ENCODE data around the gene CDH16.
"Not testable (repeated sequence)": the region's sequence is repeated elsewhere in the genome, so short reads cannot be mapped to it uniquely, and the experiment has no call there.

Gene CDH16, protein sequence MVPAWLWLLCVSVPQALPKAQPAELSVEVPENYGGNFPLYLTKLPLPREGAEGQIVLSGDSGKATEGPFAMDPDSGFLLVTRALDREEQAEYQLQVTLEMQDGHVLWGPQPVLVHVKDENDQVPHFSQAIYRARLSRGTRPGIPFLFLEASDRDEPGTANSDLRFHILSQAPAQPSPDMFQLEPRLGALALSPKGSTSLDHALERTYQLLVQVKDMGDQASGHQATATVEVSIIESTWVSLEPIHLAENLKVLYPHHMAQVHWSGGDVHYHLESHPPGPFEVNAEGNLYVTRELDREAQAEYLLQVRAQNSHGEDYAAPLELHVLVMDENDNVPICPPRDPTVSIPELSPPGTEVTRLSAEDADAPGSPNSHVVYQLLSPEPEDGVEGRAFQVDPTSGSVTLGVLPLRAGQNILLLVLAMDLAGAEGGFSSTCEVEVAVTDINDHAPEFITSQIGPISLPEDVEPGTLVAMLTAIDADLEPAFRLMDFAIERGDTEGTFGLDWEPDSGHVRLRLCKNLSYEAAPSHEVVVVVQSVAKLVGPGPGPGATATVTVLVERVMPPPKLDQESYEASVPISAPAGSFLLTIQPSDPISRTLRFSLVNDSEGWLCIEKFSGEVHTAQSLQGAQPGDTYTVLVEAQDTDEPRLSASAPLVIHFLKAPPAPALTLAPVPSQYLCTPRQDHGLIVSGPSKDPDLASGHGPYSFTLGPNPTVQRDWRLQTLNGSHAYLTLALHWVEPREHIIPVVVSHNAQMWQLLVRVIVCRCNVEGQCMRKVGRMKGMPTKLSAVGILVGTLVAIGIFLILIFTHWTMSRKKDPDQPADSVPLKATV

DNA sequence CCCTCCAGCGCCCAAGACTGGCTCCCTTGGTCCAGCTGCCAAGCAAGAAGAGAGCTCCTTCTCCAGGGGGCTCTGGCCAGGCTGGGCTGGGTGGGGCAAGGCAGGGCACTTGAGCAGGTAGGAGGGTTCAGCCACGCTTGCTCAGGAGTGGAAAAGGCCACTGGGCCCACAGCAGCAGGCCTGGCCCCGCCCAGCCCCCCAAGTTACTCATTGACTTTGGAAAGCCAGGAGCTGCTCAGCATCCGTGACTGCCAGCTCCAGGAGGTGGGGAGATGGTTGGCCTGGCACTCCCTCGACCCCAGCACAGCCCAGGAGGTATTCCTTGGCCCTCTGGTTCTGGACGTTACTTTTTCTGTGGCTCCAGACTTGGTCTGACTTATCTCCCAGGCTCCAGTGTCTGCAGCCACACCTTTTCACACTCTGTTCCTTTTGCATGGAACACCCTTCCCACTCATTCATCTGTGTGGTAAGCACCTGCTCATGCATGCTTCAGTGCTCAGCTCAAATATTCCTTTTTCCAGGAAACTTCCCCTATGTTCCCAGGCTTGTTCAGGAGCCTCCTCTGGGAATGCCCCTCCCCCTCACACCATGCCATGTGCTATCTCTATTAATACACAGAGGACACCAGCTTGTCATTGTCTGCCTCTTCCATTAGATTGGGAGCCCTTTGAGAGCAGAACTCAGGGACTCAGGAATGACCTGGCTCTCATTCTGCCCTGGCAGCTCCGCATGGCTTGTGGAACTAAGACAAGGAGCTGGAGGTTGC lies at the start of gene CDH16:
CDH16 (minus strand) TSS at position 83 of the 766 bp plus-strand sequence. CDS start 820 bp downstream, outside the sequence.
- no peak for DNase-seq

DNA sequence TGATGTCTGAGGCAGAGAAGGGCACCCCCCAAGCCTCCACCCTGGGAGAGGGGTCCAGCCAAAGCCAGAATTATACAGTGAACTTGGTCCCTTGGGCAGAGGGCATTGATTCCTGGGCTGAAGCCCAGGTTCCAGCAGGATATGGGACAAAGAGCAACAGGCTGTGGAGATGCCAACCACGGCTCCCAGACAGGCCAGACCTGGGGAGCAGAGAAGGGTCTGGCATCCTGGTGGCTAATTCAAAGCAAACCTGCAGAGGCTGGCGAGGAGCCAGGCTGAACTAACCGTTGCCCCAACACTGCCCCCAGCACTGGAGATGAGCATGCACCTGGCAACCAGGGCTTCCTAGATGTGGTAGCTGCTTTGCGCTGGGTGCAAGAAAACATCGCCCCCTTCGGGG lies 45.4 kb upstream of the CDH16 start:
- no peak for DNase-seq

DNA sequence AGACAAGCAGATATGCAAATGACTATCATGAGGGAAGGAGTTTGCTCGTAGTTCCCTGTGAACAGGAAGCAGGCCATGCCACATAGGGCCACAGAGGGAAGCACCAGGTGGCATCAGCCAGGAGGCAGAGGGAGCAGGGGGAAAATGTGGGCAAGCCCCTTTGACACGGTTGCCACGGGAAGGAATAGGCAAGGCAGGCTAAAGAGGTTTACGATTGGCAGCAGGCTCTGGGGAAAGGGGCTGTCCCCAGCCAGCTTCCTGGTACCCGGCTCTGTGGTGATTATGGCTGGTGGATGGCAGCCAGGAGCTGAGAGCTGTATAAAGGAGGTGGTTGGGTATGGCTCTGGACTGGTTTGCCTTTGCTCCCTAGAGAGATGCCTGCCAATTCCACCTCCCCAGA lies 43.2 kb upstream of the CDH16 start:
- DNase-seq = no peak

DNA sequence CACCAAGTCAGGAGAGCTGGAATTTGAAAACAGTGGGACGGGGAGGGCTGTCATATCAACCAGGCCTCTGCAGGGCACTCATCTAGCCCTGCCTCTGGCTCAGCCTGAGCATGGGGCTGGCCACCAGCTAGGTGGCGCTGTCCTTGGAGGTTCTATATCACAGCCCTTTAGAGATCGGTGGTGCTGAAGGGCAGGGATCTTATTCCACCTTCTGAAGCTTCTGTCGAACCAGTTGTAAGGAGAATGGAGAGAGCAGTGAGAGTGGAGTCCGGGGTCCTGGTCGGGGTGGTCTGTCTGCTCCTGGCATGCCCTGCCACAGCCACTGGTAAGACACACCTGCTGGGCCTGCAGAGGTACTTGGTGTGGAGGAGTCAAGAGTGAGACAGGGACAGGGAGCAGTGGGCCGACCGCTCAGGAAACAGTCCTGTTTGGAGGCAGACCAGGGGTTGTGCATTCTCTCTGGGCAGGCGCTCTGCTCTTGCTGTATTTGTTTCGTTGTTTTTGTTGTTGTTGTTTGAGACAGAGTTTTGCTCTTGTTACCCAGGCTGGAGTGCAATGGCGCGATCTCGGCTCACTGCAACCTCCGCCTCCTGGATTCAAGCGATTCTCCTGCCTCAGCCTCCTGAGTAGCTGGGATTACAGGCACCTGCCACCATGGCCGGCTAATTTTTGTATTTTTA lies 42.5 kb upstream of the CDH16 start, which contains the start of gene CES3:
CES3 (plus strand) TSS at position 202 of the 680 bp plus-strand sequence; CDS start at position 244, 42 bp downstream.
- peak; percentile 28 for DNase-seq

DNA sequence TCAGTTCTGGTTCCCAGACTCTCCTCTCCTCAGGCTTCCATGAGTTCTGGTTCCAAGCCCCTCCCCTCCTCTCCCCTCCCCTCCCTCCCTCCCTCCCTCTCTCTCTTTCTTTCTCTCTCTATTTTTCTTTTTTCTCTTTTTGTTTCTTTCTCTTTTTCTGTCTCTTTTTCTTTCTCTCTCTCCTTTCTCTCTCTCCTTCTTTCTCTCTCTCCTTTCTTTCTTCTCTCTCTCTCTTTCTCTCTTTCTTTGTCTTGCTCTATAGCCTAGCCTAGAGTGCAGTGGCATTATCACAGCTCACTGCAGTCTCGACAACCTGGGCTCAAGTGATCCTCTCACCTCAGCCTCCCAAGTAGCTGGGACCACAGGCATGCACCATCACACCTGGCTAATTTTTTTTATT lies 41.6 kb upstream of the CDH16 start:
- no peak for DNase-seq

DNA sequence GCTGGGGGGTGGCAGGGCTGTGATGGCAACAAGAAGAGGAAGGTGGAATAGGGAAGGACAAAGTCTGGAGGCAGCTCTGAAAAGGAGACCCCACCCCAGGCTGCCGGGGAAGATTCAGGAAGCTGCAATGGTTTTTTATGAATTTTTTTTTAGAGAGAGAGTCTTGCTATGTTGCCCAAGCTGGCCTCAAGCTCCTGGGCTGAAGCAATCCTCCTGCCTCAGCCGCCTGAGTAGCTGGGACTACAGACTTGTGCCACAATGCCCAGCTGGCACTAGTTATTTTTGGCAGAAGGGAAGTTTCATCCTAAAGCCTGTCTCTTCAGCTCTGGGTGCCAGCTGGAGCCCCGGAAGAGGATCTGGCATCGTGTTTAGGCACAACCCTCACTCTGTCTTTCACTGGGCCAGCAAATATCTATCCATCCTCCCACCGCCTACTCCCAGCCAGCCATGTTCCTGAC lies 41.0 kb upstream of the CDH16 start:
- DNase-seq = no peak

DNA sequence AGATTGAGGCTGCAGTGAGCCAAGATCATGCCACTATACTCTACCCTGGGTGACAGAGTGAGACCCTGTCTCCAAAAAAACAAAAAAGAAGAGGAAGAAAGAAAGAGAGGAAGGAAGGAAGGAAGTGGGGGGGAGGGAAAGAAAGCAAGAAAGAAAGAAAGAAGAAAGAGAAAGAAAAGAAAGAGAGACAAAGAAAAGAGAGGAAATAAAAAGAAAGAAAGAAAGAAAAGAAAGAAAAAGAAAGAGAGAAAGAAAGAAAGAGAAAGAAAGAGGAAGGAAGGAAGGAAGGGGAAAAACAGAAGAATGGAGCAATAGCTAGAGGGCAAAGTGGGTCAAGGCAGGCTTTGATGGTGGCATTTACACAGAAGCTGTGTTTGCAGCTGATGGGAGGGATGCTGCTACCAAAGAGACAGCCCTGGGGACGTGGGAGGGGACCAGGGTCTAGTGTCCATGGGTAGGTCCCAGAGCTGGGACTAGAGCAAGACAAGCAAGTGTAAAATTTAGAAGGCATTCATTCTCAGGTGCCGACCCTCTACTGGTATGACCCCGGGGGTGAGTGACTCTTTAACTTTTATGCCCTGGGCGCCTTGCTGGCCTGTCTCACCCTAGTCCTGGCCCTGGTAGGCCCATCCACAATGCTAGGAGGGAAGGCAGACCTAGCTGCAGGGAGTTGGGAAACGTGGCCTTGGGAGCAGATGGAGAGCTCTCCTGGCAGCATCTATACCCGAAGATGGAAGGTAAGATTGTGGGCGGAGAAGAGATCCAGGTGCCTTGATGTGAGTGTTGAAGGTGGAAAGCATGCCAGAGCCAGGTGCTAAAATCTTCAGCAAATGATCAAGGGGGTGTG lies 40.4 kb upstream of the CDH16 start:
- no peak for DNase-seq

DNA sequence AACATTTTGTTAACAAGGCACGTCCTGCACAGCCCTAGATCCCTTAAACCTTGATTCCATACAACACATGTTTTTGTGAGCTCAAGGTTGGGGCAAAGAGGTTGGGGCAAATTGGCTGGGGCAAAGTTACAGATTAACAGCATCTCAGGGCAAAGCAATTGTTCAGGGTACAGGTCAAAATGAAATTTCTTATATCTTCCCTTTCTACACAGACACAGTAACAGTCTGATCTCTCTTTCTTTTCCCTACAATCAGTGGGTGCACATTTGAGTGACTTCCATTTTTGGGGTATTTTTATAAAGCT lies 37.4 kb upstream of the CDH16 start:
- not testable (repeated sequence) for DNase-seq

DNA sequence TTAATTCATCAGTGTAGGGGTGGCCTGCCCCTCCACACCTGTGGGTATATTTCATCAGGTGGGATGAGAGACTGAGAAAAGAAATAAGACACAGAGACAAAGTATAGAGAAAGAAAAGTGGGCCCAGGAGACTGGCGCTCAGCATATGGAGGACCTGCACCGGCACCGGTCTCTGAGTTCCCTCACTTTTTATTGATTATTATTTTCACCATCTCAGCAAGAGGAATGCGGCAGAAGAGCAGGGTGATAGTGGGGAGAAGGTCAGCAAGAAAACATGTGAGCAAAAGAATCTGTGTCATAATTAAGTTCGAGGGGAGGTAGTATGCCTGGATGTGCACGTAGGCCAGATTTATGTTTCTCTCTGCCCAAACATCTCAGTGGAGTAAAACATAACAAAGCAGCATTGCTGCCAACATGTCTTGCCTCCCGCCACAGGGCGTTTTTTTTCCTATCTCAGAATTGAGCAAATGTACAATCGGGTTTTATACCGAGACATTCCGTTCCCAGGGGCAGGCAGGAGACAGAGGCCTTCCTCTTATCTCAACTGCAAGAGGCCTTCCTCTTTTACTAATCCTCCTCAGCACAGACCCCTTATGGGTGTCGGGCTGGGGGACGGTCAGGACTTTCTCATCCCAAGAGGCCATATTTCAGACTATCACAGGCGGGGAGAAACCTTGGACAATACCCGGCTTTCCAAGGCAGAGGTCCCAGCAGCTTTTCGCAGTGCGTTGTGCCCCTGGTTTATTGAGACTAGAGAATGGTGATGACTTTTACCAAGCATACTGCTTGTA lies 36.9 kb upstream of the CDH16 start:
- not testable (repeated sequence) for DNase-seq

DNA sequence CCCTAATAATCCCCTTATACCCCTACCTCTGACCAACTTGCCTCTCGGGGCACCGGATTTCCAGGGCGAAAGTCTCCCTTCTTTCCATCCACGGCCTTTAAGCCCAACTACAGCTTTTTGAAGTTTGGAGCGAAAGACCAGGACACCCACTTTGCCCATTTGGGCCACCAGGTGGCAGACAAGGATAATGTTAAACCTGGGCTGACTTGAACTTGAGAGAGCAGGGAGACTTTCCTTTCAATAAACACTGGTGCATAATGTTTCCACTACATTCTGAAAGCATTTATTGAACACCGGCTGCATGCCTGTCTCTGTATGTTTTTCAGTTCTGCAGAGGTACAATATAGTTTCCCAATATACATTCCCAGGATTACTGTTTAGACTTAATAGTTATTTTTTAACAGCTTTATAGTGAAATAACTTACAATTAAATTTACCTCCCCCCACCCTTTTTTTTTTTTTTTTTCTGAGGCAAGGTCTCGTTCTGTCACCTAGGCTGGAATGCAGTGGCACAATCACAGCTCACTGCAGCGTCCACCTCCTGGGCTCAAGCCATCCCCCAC lies 35.5 kb upstream of the CDH16 start:
- DNase-seq = no peak

DNA sequence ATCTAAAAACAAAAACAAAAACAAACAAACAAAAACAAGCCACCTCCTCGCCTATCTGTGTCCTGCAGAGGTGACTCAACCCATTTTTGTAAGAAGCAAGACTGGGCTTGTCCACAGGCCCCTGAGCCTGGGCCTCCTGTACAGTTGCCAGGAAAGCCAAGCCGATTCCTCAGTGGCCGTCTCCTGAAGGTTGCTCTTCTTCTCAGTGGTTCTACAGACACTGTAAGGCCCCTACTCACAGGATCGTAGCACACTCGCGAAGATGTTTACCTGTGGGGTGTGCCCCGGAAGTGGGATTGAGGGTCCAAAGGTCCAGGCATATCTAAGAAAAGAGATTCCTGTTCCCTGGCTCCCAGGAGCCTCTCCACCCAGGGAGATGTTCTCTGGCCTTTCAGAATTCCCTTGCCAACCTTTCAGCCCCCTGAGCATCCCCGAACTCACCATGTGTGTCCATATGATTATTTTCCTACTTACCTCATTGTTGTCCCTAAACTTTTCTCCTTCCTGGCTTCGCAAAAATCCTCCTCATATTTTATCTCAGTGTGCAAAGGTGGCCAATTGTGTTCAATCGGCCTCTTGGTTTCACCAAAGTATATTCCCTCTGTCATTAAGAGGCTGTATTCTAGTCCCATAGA lies 34.9 kb upstream of the CDH16 start:
- no peak for DNase-seq

DNA sequence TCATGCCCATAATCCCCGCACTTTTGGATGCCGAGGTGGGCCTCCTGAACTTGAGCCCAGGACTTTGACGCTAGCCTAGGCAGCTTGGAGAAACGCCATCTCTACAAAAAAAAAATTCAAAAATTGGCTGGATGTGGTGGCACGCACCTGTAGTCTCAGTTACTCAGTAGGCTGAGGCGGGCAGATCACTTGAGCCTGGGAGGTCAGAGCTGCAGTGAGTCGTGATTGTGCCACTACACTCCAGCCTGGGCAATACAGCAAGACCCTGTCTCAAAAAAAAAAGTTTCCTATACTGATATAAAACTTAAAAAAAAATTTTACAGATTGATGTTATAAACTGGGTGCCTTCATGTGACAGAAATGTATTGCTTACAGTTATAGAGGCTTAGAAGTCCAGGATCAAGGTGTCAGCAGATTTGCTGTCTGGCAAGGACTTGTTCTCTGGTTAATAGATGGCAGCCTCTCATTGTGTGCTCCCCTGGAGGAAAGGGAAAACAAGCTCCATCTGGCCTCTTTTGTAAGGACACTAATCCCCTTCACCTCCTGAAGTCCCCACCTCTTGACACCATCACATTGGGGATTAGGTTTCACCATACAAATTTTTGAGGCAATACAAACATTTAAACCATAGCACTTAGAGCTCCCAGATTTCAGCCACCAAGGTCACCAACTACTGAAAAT lies 33.9 kb upstream of the CDH16 start:
- DNase-seq = no peak

DNA sequence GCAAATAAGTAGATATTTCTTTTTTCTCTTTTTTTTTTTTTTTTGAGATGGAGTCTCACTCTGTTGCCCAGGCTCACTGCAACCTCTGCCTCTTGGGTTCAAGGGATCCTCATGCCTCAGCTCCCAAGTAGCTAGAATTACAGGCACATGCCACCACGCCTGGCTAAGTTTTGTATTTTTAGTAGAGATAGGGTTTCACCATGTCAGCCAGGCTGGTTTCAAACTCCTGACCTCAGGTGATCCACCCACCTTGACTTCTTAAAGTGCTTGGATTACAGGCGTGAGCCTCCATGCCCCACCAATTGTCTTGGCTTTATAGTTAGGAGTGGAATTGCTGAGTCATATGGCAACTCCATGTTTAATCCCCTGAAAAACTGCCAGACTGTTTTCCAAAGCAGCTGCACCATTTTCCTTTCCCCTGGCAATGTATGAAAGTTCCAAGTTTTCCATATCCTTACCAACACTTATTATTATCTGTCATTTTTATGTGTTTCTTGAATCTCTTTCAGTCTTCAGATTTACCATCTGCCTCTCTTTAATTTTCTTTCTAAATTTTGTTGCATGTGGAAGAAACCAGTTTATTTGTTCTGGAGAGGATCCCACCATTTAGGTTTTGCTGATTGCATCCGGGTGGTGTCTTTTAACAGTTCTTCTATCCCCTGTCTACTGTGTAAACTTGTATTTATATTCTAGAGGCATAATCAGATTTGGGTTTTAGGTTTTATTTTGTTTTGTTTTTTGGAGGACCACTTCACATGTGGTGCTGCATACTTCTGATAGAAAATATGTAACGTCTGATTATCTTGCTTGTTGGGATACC lies 32.5 kb upstream of the CDH16 start:
- no peak for DNase-seq

DNA sequence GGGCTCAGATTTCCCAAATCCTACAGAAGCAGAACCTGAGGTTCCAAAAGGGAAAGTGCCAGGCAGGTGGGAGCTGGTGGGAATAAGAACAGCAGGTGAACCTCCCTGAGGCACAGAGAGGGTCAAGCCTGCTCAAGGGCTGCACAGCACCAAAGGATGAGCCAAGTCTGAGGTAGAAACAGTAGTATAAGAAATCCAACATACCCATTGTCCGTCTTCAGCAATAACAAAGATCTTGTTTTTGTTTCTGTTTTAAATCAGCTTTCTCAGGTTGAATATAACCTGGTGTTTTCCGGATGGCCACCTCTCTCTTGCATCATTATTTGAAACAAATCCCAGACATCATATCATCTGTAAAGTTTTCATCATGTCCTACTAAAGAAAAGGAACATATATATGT lies 31.8 kb upstream of the CDH16 start:
- no peak for DNase-seq

DNA sequence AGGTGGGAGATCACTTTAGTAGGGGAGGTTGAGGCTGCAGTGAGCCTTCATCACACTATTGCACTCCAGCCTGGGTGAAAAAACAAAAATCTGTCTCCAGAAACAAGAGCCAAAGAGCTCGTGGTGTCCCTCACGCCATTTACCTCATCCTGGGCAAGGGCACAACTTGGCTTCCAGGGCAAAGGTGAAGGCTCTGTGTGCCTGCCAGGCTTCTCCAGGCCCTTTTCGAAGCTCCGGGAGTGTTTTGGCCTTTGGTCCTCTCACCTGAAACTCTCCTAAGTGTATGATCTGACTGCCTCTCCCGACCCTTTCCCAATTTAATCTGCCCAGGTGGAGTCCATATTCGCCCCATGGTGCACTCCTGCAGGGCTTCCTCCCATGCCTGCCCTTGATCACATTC lies 30.8 kb upstream of the CDH16 start:
- no peak for DNase-seq

DNA sequence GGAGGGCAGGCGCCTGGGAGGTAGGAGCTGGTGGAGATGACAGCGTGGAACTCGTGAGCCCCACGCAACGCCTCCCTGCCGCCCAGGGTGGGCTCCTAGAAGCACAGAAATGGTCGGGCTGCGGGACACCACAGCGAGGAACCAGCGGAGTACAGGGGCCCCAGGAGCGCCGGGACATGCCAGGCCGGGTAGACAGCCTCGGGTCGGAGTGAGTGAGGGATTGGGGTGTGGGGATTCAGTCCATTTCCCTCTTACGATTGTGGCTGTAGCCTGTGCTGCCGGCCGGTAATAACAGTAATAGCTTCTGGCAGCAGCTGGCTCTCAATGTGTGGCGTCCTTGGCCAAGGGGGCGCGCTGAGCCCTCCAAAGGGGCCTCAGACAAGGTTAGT lies 30.1 kb upstream of the CDH16 start:
- DNase-seq = no peak

DNA sequence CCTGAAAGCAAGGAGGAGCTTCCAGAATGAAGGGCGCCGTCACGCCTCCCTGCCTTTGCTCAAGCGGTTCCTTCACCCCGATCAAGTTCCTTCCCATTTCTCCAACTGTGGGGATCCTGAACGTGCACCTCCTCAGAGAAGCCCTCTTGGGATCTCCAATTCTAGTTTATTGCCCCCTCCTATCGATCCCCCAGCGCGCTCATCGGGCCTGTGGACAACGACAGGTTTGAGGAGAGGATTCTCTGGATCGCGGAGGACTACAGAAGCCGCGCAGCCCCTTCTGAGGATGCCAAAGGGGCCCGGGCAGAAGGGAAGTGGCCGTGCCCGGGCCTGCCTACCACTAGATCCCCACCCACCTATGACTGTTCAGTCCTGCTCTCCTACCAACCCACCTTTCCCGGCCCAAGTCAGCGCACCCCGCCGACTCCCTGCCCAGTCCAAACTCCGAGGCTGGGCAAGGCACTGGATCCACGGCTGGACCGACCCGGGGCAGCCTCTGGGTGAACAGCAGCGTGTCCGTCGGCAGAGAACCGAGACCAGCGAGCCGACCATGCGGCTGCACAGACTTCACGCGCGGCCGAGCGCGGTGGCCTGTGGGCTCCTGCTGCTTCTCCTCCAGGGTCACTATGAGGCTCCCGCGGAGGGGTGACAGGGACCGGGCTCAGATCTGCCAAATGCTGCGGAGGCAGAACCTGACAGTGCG lies 29.6 kb upstream of the CDH16 start:
- DNase-seq = no peak
